ENCODE measurements around the gene SSC4D.

SSC4D gene

GRCh38 chr7:76351372-76351771 is 58.1 kb downstream of the SSC4D start:
- ATAC-seq = no peak

- ATAC-seq = no peak
Observed at GRCh38 chr7:76349313-76349885, 60.1 kb downstream of the SSC4D start.

GRCh38 chr7:76347710-76348109 is 61.8 kb downstream of the SSC4D start:
- no peak for ATAC-seq

GRCh38 chr7:76346778-76347177 is 62.7 kb downstream of the SSC4D start:
- no peak for ATAC-seq

GRCh38 chr7:76346097-76346496 is 63.4 kb downstream of the SSC4D start:
- no peak for ATAC-seq

GRCh38 chr7:76343931-76344321 is 65.6 kb downstream of the SSC4D start:
- no peak for ATAC-seq

GRCh38 chr7:76343294-76343930 is 66.1 kb downstream of the SSC4D start:
- peak; percentile 99 for ATAC-seq

- ATAC-seq = no peak
Observed at GRCh38 chr7:76342222-76342621, 67.3 kb downstream of the SSC4D start.

- ATAC-seq = no peak
Observed at GRCh38 chr7:76340617-76341131, 68.8 kb downstream of the SSC4D start.
